CD4-positive, alpha-beta T cell treated with Interleukin-17A for 1 hour (primary cell): Measurements from ENCODE around the gene GFPT2.

Experiments
- DNase-seq: peaks from one replicate; pipeline ENCODE4 v3.0.0-alpha.2; 2020

Gene GFPT2

GRCh38 chr5:180271221-180271620, 81.9 kb downstream of the GFPT2 start:
- DNase-seq: no peak

- no peak for DNase-seq
Observed at GRCh38 chr5:180259260-180259611, 93.9 kb downstream of the GFPT2 start.

GRCh38 chr5:180253036-180253824, 99.9 kb downstream of the GFPT2 start:
- DNase-seq: no peak

- no peak for DNase-seq
Observed at GRCh38 chr5:180251887-180252286, 101.2 kb downstream of the GFPT2 start.

- DNase-seq: no peak
Observed at GRCh38 chr5:180251141-180251540, 102.0 kb downstream of the GFPT2 start.
